OCI-LY1 (cell line): ENCODE results near the gene SIK3.

Experiments
- H2AFZ ChIP-seq: fragments of 200-600 bp; sonication (generic), shearing (Covaris generic); 2 replicates; pipeline ENCODE4 v1.6.0; 2014; ENCODE audit warnings: antibody characterized with exemption, mild to moderate bottlenecking, low read length
- H3F3A ChIP-seq: fragments of 200-600 bp; sonication (generic), shearing (Covaris generic); 2 replicates; pipeline ENCODE4 v1.6.0; 2014; ENCODE audit warnings: mild to moderate bottlenecking, antibody characterized with exemption, low read length, moderate library complexity; ENCODE audit not compliant: insufficient read depth
- H3K27ac ChIP-seq: fragments of 200-600 bp; sonication (generic); 2 replicates; pipeline ENCODE4 v1.5.1; 2014; ENCODE audit warnings: low read length, mixed run types, mild to moderate bottlenecking, low read depth; ENCODE audit not compliant: poor library complexity, severe bottlenecking
- H3K27me3 ChIP-seq: fragments of 200-600 bp; sonication (generic); 2 replicates; pipeline ENCODE4 v1.6.0; 2014; ENCODE audit warnings: antibody characterized with exemption, mild to moderate bottlenecking, low read length, moderate library complexity; ENCODE audit not compliant: insufficient read depth
- H3K36me3 ChIP-seq: fragments of 200-600 bp; sonication (generic); 2 replicates; pipeline ENCODE4 v1.6.1; 2014; ENCODE audit warnings: mild to moderate bottlenecking, antibody characterized with exemption, low read length, moderate library complexity, mixed read lengths; ENCODE audit not compliant: insufficient read depth
- H3K4me1 ChIP-seq: fragments of 200-600 bp; sonication (generic); 2 replicates; pipeline ENCODE4 v1.5.1; 2014; ENCODE audit warnings: mild to moderate bottlenecking, low read length, moderate library complexity; ENCODE audit not compliant: insufficient read depth, severe bottlenecking
- H3K4me2 ChIP-seq: fragments of 200-600 bp; sonication (generic), shearing (Covaris generic); 2 replicates; pipeline ENCODE4 v1.6.1; 2014; ENCODE audit warnings: low read length
- H3K4me3 ChIP-seq: fragments of 200-600 bp; sonication (generic); 2 replicates; pipeline ENCODE4 v1.5.1; 2014; ENCODE audit warnings: low read length, low read depth, mild to moderate bottlenecking, mixed read lengths; ENCODE audit not compliant: poor library complexity, severe bottlenecking
- H3K79me2 ChIP-seq: fragments of 200-600 bp; shearing (Covaris generic); 2 replicates; pipeline ENCODE4 v1.6.1; 2016; ENCODE audit warnings: mixed run types, low read length, mixed read lengths; ENCODE audit not compliant: insufficient read depth
- H3K9ac ChIP-seq: fragments of 200-600 bp; sonication (generic), shearing (Covaris generic); 2 replicates; pipeline ENCODE4 v1.6.1; 2014; ENCODE audit warnings: mild to moderate bottlenecking, low read length, mixed read lengths
- H3K9me2 ChIP-seq: fragments of 200-600 bp; sonication (generic), shearing (Covaris generic); 2 replicates; pipeline ENCODE4 v1.6.1; 2014; ENCODE audit warnings: low read depth, mild to moderate bottlenecking, low read length, mixed read lengths
- H3K9me3 ChIP-seq: fragments of 200-600 bp; shearing (Covaris generic); 2 replicates; pipeline ENCODE4 v1.6.1; 2014; ENCODE audit warnings: low read length, mixed read lengths
- H4K20me1 ChIP-seq: fragments of 200-600 bp; sonication (generic), shearing (Covaris generic); 2 replicates; pipeline ENCODE4 v1.6.0; 2016; ENCODE audit warnings: mild to moderate bottlenecking, low read length; ENCODE audit not compliant: insufficient read depth
- CTCF ChIP-seq: fragments of 200-600 bp; sonication (generic), shearing (Covaris generic); IDR thresholded peaks from 2 replicates; pipeline ENCODE4 v1.5.1; 2017; ENCODE audit warnings: mild to moderate bottlenecking, antibody characterized with exemption, low read length, moderate library complexity, mixed read lengths
- EZH2 ChIP-seq: fragments of 200-600 bp; sonication (generic), shearing (Covaris generic); IDR thresholded peaks from 2 replicates; pipeline ENCODE4 v1.8.0; 2017; ENCODE audit warnings: borderline replicate concordance, mixed run types, mild to moderate bottlenecking, antibody characterized with exemption, low read length, moderate library complexity, mixed read lengths

The SIK3 gene

GRCh38 chr11:116916052-116916451, 182.2 kb downstream of the SIK3 start:
- H3K4me3 ChIP-seq = no peak overlapping the region
- H3K4me2 ChIP-seq = no peak overlapping the region
- no peaks in the 10 kb centered on the region for H3K79me2 ChIP-seq
- H2AFZ ChIP-seq = no peak overlapping the region
- TF ChIP-seq CTCF (no peak), EZH2 (no peak)
- no peak overlapping the region for H3K9ac ChIP-seq
- H3K9me3 ChIP-seq = no peaks in the 10 kb centered on the region
- peaks cover 8% of the 10 kb centered on the region; the same call in 1 of the 2 replicates for H3K36me3 ChIP-seq
- H3F3A ChIP-seq = no peaks in the 10 kb centered on the region
- H3K27me3 ChIP-seq = no peaks in the 10 kb centered on the region
- H4K20me1 ChIP-seq = no peaks in the 10 kb centered on the region
- no peaks in the 10 kb centered on the region for H3K9me2 ChIP-seq
- H3K27ac ChIP-seq = no peak overlapping the region
- H3K4me1 ChIP-seq = peaks cover 38% of the 10 kb centered on the region

- Histone ChIP-seq H3F3A (no peaks in the 10 kb centered on the region), H3K4me3 (no peak overlapping the region), H4K20me1 (no peaks in the 10 kb centered on the region), H3K9me3 (no peaks in the 10 kb centered on the region), H3K9me2 (no peaks in the 10 kb centered on the region), H3K36me3 (no peaks in the 10 kb centered on the region), H3K4me1 (peaks cover 28% of the 10 kb centered on the region), H3K79me2 (no peaks in the 10 kb centered on the region; the same call in none of the 2 replicates), H3K27me3 (no peaks in the 10 kb centered on the region), H3K4me2 (no peak overlapping the region), H2AFZ (no peak overlapping the region), H3K9ac (no peak overlapping the region), H3K27ac (no peak overlapping the region)
- TF ChIP-seq CTCF (no peak), EZH2 (no peak)
Measured at GRCh38 chr11:116913000-116913399, 185.2 kb downstream of the SIK3 start.

GRCh38 chr11:116911976-116912734, 186.1 kb downstream of the SIK3 start:
- no peak overlapping the region for H3K4me2 ChIP-seq
- no peak overlapping the region for H3K4me3 ChIP-seq
- H3K79me2 ChIP-seq = no peaks in the 10 kb centered on the region; the same call in none of the 2 replicates
- H3K9me3 ChIP-seq = no peaks in the 10 kb centered on the region
- peaks cover 20% of the 10 kb centered on the region for H3K4me1 ChIP-seq
- H3F3A ChIP-seq = no peaks in the 10 kb centered on the region
- H3K9me2 ChIP-seq = no peaks in the 10 kb centered on the region
- H3K27me3 ChIP-seq = no peaks in the 10 kb centered on the region
- H3K9ac ChIP-seq = no peak overlapping the region
- H3K36me3 ChIP-seq = no peaks in the 10 kb centered on the region
- TF ChIP-seq CTCF = no peak
- TF ChIP-seq EZH2 = no peak
- no peak overlapping the region for H3K27ac ChIP-seq
- no peak overlapping the region for H2AFZ ChIP-seq
- H4K20me1 ChIP-seq = no peaks in the 10 kb centered on the region
